Immature natural killer cell (primary cell): Measurements from ENCODE around the gene CD276. TPM values are rescaled to one million over a fixed set of nuclear protein-coding genes. Genes with fewer than 3 reads are reported as not detected.
A peak's percentile ranks its signal among the peaks of the same experiment; 100 is the strongest.
"Not testable (repeated sequence)": the region's sequence is repeated elsewhere in the genome, so short reads cannot be mapped to it uniquely, and the experiment has no call there.

ENCODE experiments used
- DNase-seq, 3 donors: peaks; one replicate each; pipeline ENCODE4 v3.0.0; 2022; ENCODE audit warnings: mixed read lengths in 1 of 3
- H3K27ac Mint-ChIP-seq, 6 donors: one replicate each; pipeline ENCODE4 v1.8.0; 2020; ENCODE audit warnings: mixed read lengths in 6 of 6, mild to moderate bottlenecking in 5 of 6, inconsistent platforms in 4 of 6, moderate library complexity in 3 of 6
- H3K27me3 Mint-ChIP-seq, 3 donors: one replicate each; pipeline ENCODE4 v1.8.0; 2020 to 2021; ENCODE audit warnings: low read depth in 3 of 3, mild to moderate bottlenecking in 3 of 3, mixed read lengths in 3 of 3, moderate library complexity in 3 of 3, inconsistent platforms in 1 of 3
- H3K36me3 Mint-ChIP-seq, 3 donors: one replicate each; pipeline ENCODE4 v1.8.0; 2020; ENCODE audit warnings: mixed read lengths in 3 of 3, inconsistent platforms in 2 of 3, mild to moderate bottlenecking in 2 of 3
- H3K4me1 Mint-ChIP-seq, 2 donors: one replicate each; pipeline ENCODE4 v1.8.0; 2020; ENCODE audit warnings: inconsistent platforms in 2 of 2, mild to moderate bottlenecking in 2 of 2, mixed read lengths in 2 of 2, moderate library complexity in 1 of 2
- H3K4me3 Mint-ChIP-seq, 5 donors: one replicate each; pipeline ENCODE4 v1.8.0; 2020; ENCODE audit warnings: mild to moderate bottlenecking in 5 of 5, mixed read lengths in 5 of 5, inconsistent platforms in 3 of 5, moderate library complexity in 3 of 5
- H3K9me3 Mint-ChIP-seq, 6 donors: one replicate each; pipeline ENCODE4 v1.8.0; 2020; ENCODE audit warnings: mild to moderate bottlenecking in 6 of 6, mixed read lengths in 6 of 6, inconsistent platforms in 4 of 6, moderate library complexity in 3 of 6
- polyA plus RNA-seq, 3 donors: library from polyadenylated mRNA; unstranded; fragments of 300-500 nt; fragmentation: Illumina TruSeq; gene quantifications; one replicate each; pipeline ENCODE4 v1.2.3, GENCODE V29; 2021

Gene CD276
- polyA plus RNA-seq: not detected

- H3K27me3 Mint-ChIP-seq: peaks cover 9 to 33% (median 11%) of the 10 kb centered on the region in 3 donors
- H3K36me3 Mint-ChIP-seq: peaks cover 0 to 4% (median 0%) of the 10 kb centered on the region in 3 donors
- peak within 1 kb of the TSS; percentile 43 to 66 (median 55) for H3K4me3 Mint-ChIP-seq
- DNase-seq: no peak
- no peaks in the 10 kb centered on the region for H3K9me3 Mint-ChIP-seq
- no peak within 1 kb of the TSS for H3K27ac Mint-ChIP-seq
- peaks cover 7 to 12% of the 10 kb centered on the region in 2 donors for H3K4me1 Mint-ChIP-seq
Measured at GRCh38 chr15:73683777-73684580, at the start of gene CD276. Gene CD276 (plus strand): TSS chr15:73684383. CDS start chr15:73699640, 15,257 bp downstream.

DNA sequence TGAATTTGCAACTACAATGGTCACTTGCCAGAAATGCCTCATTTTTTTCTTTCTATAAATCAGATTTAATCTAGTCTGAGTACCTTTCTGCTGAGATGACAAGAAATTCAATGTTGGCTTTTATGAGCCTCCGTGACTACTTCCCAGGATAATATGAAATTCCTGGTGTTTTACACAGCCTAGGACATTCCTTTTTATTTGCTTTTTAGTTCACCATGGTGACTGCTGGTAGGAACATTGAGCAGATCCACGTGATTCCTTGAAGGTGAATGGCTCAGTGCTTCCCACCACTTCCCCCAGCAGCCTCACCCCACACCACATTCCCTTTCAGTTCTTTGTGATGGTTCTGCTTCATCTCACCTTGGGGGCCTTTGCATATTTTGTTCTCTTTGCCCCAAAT is 46.7 kb upstream of the CD276 start:
- no peak overlapping the region for H3K27ac Mint-ChIP-seq
- peaks cover 11 to 14% of the 10 kb centered on the region in 2 donors for H3K4me1 Mint-ChIP-seq
- H3K4me3 Mint-ChIP-seq: no peak overlapping the region
- DNase-seq: no peak
- H3K27me3 Mint-ChIP-seq: peaks cover 1 to 21% (median 10%) of the 10 kb centered on the region in 3 donors
- peaks cover 0 to 4% (median 0%) of the 10 kb centered on the region in 3 donors for H3K36me3 Mint-ChIP-seq
- peaks cover 0 to 5% (median 1%) of the 10 kb centered on the region in 6 donors for H3K9me3 Mint-ChIP-seq

DNA sequence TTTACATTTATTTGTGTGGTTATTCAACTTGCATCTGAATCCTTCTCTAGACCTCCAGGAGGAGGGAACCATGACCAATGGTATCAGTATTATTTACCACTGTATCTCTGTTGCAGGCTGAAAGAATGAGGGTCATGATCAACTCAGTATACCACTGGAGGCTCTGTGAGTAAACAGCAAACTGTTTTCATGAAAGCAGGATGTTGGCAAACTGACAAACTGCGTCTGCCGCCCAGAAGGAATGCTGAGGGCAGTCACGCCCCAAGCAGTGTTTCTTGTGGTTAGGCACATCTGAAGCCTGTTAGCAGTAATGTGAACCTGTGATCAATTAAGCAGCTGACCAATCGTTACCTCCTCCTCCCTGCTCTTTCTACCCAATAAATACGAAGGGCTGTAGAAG is 44.7 kb upstream of the CD276 start:
- H3K27ac Mint-ChIP-seq, H3K4me3 Mint-ChIP-seq, H3K9me3 Mint-ChIP-seq, H3K36me3 Mint-ChIP-seq, DNase-seq, H3K4me1 Mint-ChIP-seq: not testable (repeated sequence)
- H3K27me3 Mint-ChIP-seq: peaks cover 1 to 21% (median 10%) of the 10 kb centered on the region in 3 donors

DNA sequence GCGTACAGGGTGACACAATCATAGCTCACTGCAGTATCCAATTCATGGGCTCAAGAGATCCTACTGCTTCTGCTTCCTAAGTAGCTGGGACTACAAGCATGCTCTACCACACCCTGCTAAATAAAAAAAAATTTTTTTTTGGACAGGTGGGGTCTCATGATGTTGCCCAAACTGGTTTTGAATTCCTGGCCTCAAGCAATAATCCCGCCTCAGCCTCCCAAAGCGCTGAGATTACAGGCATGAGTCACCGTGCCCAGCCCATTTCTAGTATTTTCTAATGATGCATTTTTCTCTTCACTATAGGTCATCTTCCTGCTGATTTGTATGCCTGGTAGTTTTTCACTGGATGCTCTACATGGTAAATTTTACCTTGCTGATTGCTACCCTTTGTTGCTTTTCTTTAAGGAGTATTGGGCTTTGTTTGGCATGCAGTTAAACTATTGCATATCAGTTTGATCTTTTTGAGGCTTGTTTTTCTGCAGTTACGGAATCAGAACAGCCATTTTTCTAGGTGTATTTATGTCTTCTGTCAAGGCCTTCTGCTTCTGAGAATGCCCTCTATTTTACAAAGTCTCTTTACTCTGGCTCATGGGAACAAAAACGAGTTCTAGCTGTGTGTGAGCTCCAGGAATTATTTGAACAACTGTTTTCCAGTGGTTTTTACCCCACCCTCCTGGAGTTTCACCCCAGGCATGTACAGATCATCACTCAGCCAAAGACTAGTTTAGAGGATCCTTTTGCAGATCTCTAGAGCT is 36.7 kb upstream of the CD276 start:
- H3K27me3 Mint-ChIP-seq: peaks cover 0 to 6% (median 5%) of the 10 kb centered on the region in 3 donors
- no peaks in the 10 kb centered on the region for H3K4me1 Mint-ChIP-seq
- no peaks in the 10 kb centered on the region for H3K9me3 Mint-ChIP-seq
- no peak overlapping the region for H3K27ac Mint-ChIP-seq
- DNase-seq: no peak
- no peak overlapping the region for H3K4me3 Mint-ChIP-seq
- no peaks in the 10 kb centered on the region for H3K36me3 Mint-ChIP-seq

DNA sequence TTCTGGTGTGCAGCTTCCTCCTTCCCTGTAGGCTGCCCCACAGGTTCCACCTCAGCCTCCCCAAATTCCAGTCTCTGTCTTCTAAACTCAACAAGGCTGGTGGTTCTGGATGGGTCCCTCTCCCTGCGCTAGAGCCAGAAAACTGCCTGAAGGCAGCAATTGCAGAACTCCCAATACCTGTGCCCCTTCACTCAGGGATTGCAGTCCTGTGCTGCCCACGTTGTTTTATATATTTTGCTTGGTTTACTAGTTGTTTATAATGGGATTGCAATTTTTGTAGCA is 36.2 kb upstream of the CD276 start:
- no peak overlapping the region for H3K4me3 Mint-ChIP-seq
- H3K36me3 Mint-ChIP-seq: no peaks in the 10 kb centered on the region
- H3K9me3 Mint-ChIP-seq: no peaks in the 10 kb centered on the region
- no peak overlapping the region for H3K27ac Mint-ChIP-seq
- no peak for DNase-seq
- peaks cover 0 to 6% (median 5%) of the 10 kb centered on the region in 3 donors for H3K27me3 Mint-ChIP-seq
- H3K4me1 Mint-ChIP-seq: no peaks in the 10 kb centered on the region

DNA sequence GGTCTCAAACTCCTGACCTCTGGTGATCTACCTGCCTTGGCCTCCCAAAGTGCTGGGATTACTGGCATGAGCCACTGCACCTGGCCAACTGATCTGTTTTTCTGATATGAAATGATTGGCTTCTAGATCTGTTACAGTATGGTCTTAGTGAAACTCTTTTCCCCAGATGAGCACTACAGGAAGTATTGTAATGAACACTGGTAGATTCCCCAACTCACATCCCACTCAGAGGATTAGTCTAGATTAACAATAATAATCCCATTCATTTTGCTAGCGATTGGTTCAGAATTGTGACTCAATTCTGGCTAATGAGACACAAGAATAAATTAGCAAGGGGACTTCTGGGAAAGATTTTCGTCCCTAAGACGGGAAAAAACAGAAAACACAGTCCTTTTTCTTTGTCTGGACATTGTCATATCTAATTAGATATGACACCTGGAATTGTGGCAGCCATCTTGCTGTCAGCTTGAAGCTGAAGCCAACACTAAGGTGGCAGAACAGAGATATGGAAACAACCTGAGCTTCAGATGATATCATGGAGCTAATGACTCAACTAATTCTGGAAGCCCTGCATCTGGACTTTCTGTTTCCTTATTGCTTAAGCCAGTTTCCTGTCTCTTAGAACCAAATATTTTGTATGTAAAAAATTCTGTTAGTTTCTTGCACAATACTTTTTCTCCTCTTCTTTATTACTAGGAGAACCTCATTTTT is 33.6 kb upstream of the CD276 start:
- no peak for DNase-seq
- H3K4me3 Mint-ChIP-seq: no peak overlapping the region
- H3K4me1 Mint-ChIP-seq: no peaks in the 10 kb centered on the region
- no peaks in the 10 kb centered on the region for H3K9me3 Mint-ChIP-seq
- H3K27me3 Mint-ChIP-seq: peaks cover 0 to 8% (median 5%) of the 10 kb centered on the region in 3 donors
- no peaks in the 10 kb centered on the region for H3K36me3 Mint-ChIP-seq
- H3K27ac Mint-ChIP-seq: no peak overlapping the region

DNA sequence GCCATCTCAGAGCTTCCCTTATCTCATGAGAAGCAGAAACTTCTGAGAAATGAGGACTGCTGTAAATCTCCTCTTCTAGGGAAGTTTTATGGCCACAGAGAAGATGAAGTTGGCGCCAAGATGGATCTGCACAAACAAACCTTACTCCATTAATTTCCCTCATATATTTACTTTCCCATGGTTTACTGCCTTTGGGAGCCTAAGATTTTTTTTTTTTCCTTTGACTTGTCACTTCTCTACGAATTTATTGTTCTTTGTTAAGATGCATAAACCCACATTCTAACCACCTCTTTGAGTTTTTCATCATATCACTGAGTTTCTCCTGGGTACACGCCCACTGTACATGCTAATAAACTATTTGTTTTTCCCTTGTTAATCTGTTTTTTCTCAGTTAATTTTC is 29.5 kb upstream of the CD276 start:
- Mint-ChIP-seq H3K27me3 (peaks cover 0 to 7% (median 6%) of the 10 kb centered on the region in 3 donors), H3K4me3 (no peak overlapping the region), H3K9me3 (no peaks in the 10 kb centered on the region), H3K4me1 (no peaks in the 10 kb centered on the region), H3K36me3 (no peaks in the 10 kb centered on the region), H3K27ac (no peak overlapping the region)
- DNase-seq: no peak

GRCh38 chr15:73655724-73656123 is 28.5 kb upstream of the CD276 start:
- DNase-seq: no peak
- Mint-ChIP-seq H3K4me1 (no peaks in the 10 kb centered on the region), H3K27me3 (peaks cover 0 to 4% (median 2%) of the 10 kb centered on the region in 3 donors), H3K4me3 (no peak overlapping the region), H3K27ac (no peak overlapping the region), H3K36me3 (no peaks in the 10 kb centered on the region), H3K9me3 (no peaks in the 10 kb centered on the region)

DNA sequence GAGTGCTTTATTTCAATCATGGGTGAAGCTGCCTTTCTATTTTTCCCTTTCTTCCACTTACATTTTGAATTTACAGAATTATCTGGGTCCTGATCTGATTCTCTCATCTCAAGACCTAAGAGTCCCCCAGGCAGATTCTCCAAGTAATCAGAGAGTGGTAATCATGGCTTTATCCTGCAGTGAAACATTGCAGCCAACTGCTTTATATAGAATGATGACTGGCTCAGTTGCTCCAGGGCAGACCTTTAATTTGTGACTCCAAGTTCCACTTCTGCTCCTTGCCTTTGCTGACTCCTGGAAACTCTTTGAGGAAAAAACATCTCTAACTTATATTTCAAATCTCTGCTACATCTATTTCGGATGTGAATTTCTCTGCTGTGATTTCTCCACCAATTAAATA is 25.5 kb upstream of the CD276 start:
- H3K27me3 Mint-ChIP-seq: peaks cover 0 to 4% (median 2%) of the 10 kb centered on the region in 3 donors
- H3K36me3 Mint-ChIP-seq: no peaks in the 10 kb centered on the region
- peaks cover 0 to 2% (median 0%) of the 10 kb centered on the region in 6 donors for H3K9me3 Mint-ChIP-seq
- no peak overlapping the region for H3K27ac Mint-ChIP-seq
- no peaks in the 10 kb centered on the region for H3K4me1 Mint-ChIP-seq
- DNase-seq: no peak
- H3K4me3 Mint-ChIP-seq: no peak overlapping the region

- Mint-ChIP-seq H3K4me1 (no peaks in the 10 kb centered on the region), H3K27ac (no peak overlapping the region), H3K4me3 (no peak overlapping the region), H3K27me3 (peaks cover 0 to 4% (median 0%) of the 10 kb centered on the region in 3 donors), H3K36me3 (no peaks in the 10 kb centered on the region), H3K9me3 (peaks cover 0 to 2% (median 0%) of the 10 kb centered on the region in 6 donors)
- no peak for DNase-seq
Measured at GRCh38 chr15:73660455-73660854, 23.7 kb upstream of the CD276 start.

- Mint-ChIP-seq H3K4me1 (no peaks in the 10 kb centered on the region), H3K4me3 (no peak overlapping the region), H3K27me3 (peaks cover 8 to 11% (median 10%) of the 10 kb centered on the region in 3 donors), H3K36me3 (no peaks in the 10 kb centered on the region), H3K27ac (no peak overlapping the region), H3K9me3 (no peaks in the 10 kb centered on the region)
- no peak for DNase-seq
Measured at GRCh38 chr15:73674587-73674986, 9.6 kb upstream of the CD276 start.

DNA sequence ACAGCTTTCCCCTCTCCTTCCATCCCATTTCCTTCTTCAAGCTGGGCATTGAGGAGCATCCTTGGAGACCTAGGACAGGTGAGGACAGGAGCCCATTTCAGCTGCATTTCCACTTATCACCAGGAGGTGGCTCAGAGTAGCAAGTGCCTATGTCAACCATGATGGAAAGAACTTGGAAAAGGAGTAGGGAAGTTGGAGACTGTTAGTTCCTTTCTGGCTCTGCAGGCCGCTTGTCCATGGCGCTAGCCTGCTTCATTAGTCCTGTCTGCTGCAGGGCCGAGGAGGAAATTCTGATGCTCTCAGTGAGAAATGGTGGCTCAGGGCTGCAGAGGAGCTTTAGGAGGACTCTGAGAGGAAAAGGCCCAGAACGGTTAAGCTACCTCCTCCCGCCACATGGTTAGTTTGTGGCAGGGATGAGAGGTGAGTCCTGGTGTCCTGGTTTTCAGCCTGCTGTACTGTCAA is 7.0 kb upstream of the CD276 start:
- peaks cover 4 to 5% (median 5%) of the 10 kb centered on the region in 3 donors for H3K27me3 Mint-ChIP-seq
- DNase-seq: peak; percentile 33 to 41 (median 36)
- H3K36me3 Mint-ChIP-seq: no peaks in the 10 kb centered on the region
- H3K9me3 Mint-ChIP-seq: no peaks in the 10 kb centered on the region
- no peak overlapping the region for H3K4me3 Mint-ChIP-seq
- no peaks in the 10 kb centered on the region for H3K4me1 Mint-ChIP-seq
- no peak overlapping the region for H3K27ac Mint-ChIP-seq

DNA sequence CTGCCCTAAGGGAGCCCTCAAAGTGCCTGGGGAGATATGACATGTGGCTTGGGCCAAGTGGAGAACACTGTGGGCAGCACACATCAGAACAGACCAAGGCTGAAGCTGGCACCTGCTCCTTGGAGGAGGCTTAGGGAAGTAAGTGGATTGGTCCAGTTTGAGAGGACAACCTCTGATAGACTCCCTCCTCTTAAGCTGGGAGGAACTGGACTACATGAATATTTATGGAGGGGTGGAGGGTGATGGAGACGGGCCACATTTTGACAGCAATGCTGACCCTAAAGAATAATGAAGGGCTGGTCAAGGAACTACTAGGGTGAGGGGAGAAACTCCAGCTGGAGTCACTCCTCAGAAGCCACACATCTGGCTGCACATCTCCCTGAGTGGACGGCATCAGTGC is 6.5 kb upstream of the CD276 start:
- peaks cover 4 to 6% (median 5%) of the 10 kb centered on the region in 3 donors for H3K27me3 Mint-ChIP-seq
- H3K4me1 Mint-ChIP-seq: no peaks in the 10 kb centered on the region
- no peak overlapping the region for H3K4me3 Mint-ChIP-seq
- H3K27ac Mint-ChIP-seq: no peak overlapping the region
- no peaks in the 10 kb centered on the region for H3K9me3 Mint-ChIP-seq
- H3K36me3 Mint-ChIP-seq: no peaks in the 10 kb centered on the region
- no peak for DNase-seq

- peaks cover 0 to 4% (median 0%) of the 10 kb centered on the region in 3 donors for H3K36me3 Mint-ChIP-seq
- no peak overlapping the region for H3K27ac Mint-ChIP-seq
- H3K9me3 Mint-ChIP-seq: no peaks in the 10 kb centered on the region
- H3K4me1 Mint-ChIP-seq: peaks cover 0 to 2% of the 10 kb centered on the region in 2 donors
- no peak overlapping the region for H3K4me3 Mint-ChIP-seq
- DNase-seq: no peak
- peaks cover 4 to 8% (median 5%) of the 10 kb centered on the region in 3 donors for H3K27me3 Mint-ChIP-seq
Measured at GRCh38 chr15:73678498-73678897, 5.7 kb upstream of the CD276 start.
